Ammon's horn (tissue), 1 donor: ENCODE measurements around the gene SRP9.
A peak's percentile ranks its signal among the peaks of the same experiment; 100 is the strongest.
"Not testable (repeated sequence)": the region's sequence is repeated elsewhere in the genome, so short reads cannot be mapped to it uniquely, and the experiment has no call there.

Experiments used
- DNase-seq: peaks from one replicate; pipeline ENCODE4 v3.0.0-alpha.2; 2016; ENCODE audit warnings: low spot score

The SRP9 gene

DNA sequence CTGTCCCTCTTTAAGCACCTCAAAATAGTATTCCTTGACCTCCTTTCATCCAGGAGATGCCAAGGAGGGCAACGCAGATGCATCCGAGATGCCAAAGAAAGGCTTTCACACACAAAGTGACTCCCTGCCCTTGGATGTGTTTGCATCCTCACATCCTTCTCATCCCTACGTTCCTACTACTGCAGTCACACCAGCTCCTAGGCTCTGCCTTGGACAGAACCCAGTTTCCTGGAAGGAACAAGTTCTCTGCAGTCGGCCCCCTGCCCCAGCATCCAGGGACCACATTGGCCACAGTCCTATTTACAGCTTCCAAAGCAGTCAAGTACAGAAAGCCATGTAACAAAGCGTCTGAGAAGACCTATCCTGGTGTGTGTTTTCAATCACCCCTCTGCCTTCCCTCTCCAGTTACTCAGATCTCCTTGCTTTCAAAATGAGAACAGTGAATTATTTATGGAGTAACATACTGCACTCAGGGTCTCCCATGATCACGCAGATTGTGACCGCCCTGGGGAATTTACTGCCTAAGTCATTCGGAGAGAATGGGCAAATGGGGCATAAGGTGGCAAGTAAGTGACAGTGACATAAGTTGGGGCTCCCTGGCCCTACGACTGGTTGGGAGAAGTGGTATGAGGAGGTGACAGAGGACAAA, 21.8 kb upstream of the SRP9 start:
- DNase-seq, result no peak

DNA sequence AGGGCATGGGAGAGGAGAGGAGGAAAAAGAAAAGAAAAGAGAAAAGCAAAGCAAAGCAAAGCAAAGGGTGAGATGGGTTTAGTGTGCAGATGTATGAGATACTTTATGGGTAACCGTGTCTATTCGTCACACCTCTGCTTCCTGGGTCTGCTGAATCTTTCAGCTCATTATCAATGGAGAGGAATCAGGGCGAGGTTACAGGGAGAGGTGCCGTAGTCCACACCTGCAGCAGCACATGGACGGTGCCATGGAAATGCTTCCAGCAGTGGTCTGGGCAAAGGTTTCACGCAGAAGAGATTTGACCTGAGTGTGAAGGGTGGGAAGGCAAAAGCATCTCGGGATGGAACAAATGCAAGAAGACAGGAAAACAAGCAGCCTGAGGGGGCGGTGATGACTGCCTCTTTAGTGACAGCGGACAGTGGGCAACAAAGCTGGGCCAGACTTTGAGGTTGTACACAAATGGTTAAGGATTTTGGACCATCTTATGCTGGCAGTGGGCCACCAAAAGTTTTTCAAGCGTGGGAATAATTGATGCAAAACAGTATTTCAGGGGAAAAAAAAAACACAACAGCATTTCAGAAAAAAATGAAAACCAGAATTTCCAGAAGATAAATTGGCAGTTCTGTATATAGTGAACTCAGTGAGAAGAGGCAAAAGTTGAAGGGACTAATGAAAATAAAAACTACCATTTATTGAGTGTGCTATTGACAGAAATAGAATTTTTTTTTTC, 19.5 kb upstream of the SRP9 start:
- no peak for DNase-seq

DNA sequence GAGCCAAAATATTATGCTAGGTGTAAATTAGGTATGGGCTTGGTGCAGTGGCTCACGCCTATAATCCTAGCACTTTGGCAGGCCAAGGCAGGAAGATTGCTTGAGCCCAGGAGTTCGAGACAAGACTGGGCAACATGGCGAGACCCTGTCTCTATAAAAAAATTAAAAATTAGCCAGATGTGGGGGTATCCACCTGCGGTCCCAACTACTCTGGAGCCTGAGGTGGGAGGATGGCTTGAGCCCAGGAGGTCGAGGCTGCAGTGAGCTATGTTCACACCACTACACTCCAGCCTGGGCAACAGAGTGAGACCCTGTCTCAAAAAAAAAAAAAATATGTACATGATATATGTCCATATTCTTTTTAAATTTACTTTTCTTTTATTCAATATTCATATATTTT, 17.7 kb upstream of the SRP9 start:
- DNase-seq, result not testable (repeated sequence)

DNA sequence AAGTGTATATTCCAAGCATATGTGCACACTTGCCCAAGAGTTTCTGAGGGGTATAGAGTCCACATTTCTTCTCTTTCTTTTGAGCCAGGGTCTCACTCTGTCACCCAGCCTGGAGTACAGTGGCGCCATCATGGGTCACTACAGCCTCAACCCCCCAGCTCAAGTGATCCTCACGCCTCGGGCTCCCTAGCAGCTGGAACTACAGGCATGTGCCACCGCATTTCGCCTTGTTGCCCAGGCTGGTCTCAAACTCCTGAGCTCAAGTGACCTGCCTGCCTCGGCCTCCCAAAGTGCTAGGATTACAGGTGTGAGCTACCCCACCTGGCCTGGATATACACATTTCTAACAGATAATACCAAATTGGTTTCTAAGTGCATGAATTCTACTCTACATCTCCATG, 17.1 kb upstream of the SRP9 start:
- DNase-seq, result no peak

DNA sequence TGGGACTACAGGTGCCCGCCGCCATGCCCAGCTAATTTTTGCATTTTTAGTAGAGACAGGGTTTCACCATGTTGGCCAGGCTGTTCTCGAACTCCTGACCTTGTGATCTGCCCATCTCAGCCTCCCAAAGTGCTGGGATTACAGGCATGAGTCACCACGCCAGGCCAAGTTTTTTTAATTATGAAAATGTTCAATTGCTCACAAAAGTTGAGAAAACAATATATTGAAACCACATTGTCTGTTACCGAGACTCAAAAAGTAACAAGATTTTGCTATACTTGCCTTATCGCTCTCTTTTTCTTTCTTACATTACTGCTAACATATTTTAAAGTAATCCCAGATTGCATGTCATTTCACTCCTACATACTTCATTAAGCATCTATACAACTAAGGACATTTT, 16.2 kb upstream of the SRP9 start:
- not testable (repeated sequence) for DNase-seq

DNA sequence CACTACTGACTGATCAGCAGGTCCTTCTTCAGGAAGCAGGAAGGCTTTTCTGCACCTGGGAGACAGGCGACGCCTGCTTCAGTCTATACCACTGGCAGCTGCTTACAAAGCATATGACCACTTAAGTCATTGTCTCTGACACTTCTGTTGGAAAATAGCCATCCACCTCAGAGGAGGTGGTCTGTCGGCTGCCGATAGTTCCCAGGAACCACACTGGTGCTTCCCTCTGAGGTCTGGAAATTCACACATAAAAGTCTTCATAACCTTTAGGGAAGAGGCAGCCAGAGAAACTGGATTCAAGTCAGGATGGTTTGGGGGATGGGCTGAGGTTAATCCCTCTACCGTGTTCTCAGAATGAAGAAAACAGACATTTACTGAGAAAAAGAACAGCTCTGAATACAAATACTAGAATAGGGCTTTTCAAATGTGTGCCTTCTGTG, 15.6 kb upstream of the SRP9 start:
- no peak for DNase-seq

DNA sequence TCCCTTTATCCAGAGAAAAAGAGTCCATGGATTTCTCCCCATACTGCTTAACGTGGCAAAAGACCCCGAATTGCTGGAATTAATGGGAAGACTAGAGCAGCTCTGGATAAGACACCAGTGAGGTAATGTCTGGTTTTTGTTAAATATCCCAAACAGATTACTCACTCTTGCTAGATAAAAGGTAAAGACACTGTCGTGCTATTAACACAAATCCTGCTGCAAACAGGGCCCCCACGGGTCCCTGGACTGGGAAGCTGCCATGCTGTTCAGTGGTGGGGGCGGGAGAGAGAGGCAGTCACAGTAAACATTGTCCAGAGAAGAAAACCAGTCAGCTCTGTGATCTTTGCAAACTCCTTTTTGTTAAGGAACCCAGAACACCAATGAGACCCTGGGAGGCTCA, 15.2 kb upstream of the SRP9 start:
- DNase-seq, result no peak

DNA sequence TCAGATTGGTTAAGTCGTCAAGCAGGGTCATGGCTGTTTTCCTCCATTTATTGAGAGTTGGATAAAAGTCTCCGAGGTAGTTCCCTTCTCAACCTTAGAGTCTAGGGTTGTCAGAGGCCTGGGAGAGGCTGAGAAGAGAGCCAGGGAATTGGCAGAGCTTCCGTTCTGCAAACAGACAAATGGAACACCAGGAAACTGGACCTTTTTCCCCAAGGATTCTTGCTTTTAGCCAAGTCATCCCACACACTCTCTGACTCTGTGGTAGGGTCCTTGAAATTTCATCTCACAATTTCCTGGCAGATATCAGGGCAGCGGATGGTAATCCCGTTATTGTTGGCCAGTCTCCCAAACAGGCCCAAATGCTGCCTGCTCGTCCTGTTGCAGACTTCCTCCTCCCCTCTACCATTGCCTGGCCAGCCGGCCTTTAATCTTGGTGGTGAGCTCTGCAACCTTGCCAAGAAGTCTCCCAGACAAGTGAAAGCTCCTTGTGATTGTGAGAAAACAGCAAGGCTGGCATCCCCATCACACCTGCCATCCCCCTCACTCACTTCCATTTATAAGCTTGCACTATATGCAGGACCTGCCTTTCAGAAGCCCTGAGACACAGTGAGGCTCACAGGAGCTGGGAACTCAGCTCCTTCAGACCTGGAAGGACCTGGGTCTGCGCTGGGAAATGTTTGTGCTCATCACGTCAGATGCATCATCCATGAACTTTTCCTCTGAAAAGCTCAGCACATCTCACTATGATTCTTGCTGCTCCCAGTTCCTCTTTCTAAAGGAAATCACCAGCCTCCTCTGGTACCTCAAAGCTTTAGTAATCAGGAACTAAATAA, 13.7 kb upstream of the SRP9 start:
- no peak for DNase-seq

DNA sequence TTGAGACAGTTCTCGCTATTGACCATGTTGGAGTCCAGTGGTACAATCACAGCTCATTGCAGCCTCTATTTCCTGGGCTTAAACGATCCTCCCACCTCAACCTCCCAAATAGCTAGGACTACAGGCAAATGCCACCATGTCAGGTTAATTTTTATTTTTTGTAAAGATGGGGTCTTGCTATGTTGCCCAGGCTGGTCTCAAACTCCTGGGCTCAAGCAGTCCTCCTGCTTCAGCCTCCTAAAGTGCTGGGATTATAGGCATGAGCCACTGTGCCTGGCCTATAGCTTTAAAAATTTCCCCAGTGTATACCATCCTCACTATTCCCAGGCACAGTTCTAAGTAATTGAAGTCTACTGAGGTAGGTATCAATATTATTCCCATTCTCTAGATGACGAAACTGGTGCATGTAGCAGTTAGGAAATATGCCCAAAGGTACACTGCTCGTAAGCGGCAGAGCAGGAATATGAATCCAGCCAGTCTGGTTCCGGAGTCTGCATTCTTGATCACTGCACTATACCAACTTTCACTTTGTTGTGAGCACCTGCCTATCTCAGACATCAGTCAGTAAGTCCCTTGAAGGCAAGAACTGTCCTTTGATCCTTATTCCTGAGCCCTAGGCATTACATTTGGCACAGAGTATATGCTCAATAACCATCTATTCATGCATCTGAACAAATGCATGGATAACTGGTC, 11.5 kb upstream of the SRP9 start:
- DNase-seq, result no peak

DNA sequence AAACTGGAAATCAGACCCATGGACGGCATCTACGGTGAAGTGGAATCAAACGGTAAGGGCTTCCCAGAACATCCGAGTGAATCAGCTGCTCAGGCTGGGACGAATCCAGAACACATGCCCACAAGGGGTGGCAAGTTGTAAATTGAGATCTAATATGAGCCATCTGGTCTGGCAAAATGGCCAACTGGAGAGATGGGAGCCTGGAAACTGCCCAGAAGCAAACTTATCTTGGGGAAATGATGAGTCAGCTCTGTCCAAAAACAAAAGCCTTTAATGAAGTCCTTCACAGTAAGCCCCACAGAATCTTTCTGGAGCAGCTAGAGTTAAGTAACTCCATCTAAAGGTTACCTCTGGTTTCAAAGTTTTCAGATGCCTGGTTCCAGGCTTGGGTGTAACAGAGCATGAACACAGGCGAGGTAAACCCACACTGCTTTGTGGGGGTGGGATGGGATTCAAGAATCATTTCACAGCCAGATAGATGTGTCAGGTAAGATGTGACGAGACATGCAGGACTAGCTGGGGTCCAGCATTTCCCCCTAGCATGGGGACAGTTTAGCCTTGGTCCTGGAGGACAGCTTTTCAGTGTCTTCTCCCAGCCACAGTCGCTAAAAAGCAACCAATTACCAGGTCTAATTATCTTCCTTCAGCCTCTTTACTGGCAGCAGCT, 10.5 kb upstream of the SRP9 start:
- DNase-seq, result no peak

DNA sequence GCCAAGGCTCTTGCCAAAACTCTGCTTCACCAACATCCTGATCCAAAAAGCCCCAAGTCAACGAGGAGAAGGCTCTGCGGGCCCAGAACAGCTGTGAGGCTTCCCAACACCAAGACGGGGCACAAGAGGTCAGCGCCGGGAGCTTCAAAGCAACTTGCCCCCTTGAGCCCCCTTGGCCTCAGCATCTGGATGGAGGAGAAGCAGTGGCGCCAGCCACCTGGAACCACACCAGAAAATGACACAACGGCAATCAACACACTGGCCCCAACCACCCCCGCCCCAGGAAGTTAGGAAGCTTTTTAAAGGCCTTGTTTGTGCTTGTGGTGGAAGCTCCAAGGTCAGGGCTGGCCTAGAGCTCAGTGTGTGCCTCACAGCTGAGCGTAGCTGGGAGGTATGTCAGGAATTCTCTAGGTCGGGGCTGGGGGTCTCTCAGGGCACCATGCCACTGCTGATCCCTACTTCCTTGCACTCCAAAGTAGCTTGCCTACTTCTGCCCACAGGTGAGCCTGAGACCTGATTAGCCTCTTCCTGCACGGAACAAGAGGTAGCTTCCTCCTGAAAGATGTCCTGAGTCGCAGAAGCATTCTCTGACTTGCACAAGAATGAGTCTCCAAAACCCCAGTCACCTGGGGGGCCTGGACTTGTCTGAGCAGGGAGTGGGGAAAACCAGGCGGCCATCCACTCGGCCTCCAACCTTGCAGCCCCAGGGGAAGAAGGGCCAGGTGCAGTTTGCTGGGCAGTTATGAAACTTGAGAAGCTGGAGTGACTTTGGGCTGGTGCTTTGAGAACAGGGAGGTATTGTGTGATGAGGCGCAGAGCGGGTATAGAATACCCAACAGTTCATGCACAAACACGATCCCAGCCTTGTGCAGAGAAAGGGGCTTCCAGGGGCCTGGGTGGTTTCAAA, 9.7 kb upstream of the SRP9 start:
- no peak for DNase-seq

DNA sequence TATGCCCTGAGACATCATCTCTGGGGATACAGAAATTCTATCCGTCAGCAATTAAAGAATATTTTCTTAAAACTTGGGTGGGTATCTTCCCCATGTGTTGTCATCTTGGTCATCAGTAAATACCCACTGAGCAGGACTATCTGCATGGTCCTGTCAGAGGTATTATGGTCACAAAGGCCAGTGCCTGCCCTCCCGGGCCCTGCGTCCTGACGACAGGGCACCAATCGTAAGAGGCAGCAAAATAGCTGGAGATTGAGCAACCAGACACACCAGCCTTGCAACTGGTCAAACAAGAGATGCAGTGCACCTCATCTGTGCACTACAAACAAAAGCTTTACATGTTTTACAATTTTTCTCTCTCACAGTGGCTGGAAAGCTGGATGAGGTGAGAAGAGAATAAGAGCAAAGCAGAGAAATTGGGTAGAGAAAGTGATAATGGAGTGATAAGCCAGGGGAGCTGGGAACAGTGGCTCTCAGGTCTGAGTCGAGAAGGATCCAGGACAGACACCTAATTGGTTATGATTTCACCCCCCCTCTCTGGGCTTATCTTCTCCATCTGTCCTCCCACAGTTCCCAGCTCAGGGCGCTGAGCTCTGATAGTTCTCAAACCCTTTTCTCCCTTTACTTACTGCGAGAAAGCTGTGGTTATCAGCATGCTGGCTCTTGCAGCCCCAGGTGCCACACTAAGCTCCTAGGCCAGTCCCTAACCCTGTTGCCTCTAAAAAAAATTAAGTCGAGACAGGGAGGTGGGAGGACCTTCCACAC, 8.8 kb upstream of the SRP9 start:
- no peak for DNase-seq

DNA sequence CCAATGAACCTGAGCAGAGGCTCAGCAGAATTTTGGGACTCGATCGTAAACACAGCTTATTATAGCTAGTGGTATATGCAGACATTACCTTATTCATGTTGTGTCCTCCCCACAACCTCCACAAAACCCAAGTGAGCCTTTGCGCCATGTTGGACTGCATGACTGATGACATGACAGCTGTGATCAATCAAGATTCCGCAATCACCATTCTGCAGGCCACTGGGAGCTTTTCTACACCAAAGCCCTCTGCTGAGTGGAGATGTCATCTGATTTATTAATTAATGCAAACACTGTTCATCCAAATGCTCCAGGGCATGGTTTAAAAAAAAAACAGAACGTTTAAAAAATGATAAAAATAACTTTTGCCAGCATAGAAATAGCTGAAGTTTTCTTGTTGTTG, 7.9 kb upstream of the SRP9 start:
- no peak for DNase-seq

DNA sequence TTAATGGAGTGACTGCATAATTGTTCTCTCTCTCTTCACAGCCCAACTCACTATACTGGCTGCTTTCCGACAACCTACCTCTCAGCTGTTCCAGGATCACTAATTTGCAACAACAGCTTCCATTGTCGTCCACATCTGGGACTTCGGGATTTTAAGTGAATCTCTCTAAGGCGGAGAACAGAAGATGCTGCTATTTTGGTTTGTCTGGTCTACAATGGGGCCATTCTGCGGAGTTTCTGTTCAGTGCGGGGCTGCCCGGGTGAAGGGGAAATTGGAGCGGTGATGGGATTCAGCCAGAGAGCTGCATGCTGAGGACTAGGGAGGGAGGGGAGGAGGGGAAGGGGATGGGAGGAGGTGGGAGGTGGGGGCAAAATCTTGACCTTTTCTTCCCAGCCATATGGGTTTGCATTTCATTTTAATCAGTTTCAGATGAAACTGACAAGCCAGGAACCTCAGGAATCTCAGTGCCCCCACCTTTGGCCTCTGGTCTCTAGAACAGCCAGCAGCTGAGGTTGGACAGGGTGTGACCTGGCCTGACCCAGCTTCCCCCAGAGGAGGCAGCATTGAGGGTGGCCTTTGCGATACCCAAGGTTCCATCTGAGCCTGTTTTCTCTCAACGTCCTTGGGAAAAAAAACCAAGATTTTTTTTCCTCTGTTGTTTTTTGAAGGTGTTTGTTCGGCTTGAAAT, 6.9 kb upstream of the SRP9 start:
- DNase-seq, result peak; percentile 41

DNA sequence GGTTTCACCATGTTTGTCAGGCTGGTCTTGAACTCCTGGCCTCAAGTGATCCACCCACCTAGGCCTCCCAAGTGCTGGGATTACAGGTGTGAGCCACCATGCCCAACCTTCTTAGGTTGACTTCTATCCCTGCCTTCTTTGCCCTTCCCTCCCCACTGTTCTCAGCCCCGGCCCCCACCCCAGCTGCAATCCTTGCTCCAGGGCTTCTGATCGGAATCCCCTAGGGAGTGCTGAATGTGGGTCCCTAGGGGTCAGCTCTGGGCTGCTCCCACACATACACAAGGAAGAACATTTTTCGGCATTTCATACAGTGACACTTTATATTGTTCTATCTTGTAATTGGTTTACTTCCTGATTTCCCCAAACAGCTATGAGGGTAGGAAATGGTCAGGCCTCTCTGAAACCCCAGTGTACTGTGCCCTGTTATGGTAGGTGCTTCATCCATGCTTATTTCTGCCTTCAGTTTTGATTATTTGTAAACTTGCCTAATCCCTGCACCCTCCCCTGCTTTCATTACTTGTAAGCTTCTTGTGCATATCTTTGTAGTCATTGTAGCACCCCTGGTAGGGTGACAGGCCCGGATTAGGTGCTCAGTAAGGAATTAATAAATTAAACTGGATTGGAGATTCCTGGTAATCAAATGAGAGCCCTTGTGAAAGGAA, 5.8 kb upstream of the SRP9 start:
- no peak for DNase-seq

DNA sequence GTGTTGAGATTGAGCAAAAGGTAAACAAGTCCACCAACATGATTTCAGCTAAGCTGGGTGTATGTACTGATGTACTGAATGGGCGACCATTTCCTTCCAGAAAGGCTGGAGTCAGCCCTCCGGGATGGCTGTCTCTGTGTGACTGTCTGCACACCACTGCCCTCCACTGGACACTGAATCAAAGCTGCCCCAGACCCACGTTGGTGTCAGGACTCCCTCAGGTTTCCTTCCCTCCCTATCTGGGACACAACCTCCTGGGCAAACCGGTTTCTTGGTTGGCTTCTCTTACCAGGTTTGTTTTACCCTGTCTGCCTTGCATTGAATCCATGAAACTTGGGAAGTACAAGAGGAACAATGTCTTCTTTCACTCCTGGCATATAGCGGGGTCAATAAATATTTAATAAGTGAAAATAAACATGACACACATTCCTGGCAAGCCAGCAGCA, 5.3 kb upstream of the SRP9 start:
- peak; percentile 94 for DNase-seq

DNA sequence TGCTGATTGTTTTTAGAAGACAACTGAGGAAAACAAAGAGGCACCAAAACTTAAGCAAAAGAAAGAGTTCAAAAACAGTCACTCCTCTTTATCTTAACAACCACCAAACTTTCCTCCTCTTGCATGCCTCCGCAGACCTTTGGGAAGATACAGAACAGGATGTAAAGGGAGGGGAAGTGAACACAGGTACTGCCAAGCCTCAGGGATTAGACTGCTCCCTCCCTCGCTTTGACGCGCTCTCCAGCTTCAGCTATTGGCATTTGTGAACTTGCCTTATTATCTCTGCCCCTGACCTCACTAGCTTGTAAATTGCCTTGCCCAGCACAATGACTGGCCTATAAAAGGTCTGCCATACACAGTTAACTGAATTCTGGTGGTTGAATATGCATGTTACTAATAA, 4.8 kb upstream of the SRP9 start:
- no peak for DNase-seq

DNA sequence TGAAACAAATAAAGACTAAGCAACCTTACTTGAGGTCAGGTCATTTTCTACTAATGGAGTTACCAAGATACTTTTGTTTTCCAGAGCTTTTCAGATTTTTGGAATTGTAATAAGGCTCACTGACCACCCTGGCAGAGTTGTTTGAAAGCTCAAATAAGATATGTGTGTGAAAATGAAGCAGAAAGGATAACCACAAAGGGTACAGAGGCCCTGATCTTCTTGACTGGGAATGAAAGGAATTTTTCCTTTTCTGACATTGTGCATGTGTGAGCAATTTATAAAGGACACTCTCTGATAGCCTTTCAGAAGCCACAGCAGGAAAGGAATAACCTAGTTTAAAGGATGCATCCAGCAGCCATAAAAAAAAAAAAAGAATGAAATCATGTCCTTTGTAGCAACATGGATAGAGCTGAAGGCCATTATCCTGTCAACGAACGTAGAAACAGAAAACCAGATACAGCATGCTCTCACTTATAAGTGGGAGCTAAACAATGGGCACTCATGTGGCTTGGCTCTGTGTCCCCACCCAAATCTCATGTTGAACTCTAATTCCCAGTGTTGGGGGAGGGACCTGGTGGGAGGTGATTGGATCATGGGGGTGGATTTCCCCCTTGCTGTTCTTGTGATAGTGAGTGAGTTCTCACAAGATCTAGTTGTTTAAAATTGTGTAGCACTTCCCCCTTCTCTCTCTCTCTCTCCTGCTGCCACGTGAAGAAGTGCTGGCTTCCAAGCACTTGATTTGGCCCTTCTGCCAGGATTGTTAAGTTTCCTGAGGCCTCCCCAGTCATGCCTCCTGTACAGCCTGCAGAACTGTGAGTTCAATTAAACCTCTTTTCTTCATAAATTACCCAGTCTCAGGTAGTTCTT, 3.1 kb upstream of the SRP9 start:
- DNase-seq, result no peak
